Measurements from ENCODE around the gene KCNH8.

The KCNH8 gene

DNA sequence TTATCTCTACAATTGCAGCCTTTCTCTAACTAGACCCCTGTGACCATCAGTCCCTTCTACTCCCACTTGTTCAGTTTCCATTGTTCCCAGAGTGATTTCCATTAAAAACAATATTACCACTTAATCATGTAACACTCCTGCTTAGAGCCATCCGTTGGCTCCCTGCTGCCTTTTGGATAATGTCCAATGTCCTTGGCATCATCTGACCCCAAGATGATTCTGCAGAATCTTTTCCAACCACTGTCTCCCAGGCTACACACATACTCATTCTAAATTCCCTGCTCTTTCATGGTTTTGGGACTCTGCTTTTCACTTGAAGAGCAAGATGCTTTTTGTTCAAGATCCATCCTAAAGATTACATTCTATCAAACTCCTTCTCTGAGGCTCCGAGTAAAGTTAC, 7.1 kb downstream of the KCNH8 start:
- ATAC-seq, result no peak
- TF ChIP-seq PATZ1 (CRISPR knock-in tag; IDR thresholded peaks at IDR 0.05; ENCODE audit: borderline replicate concordance) (no peak), RARB (CRISPR knock-in tag; IDR thresholded peaks at IDR 0.05) (no peak), ISL1 (CRISPR knock-in tag; IDR thresholded peaks at IDR 0.05) (no peak), PPARA (CRISPR knock-in tag; IDR thresholded peaks at IDR 0.05; ENCODE audit: borderline replicate concordance) (no peak), CSDC2 (CRISPR knock-in tag; IDR thresholded peaks at IDR 0.05) (no peak), POU6F1 (CRISPR knock-in tag; IDR thresholded peaks at IDR 0.05; ENCODE audit: borderline replicate concordance, low read depth) (no peak), ARNTL (CRISPR knock-in tag; IDR thresholded peaks at IDR 0.05; ENCODE audit: borderline replicate concordance, low read depth) (no peak), GLIS3 (CRISPR knock-in tag; IDR thresholded peaks at IDR 0.05) (no peak), SNAI2 (CRISPR knock-in tag; IDR thresholded peaks at IDR 0.05) (no peak), ESRRG (CRISPR knock-in tag; IDR thresholded peaks at IDR 0.05) (no peak), BACH2 (CRISPR knock-in tag; IDR thresholded peaks at IDR 0.05; ENCODE audit: borderline replicate concordance) (no peak), ZNF8 (CRISPR knock-in tag; IDR thresholded peaks at IDR 0.05) (no peak), ZNF70 (CRISPR knock-in tag; IDR thresholded peaks at IDR 0.05) (no peak), TCF4 (CRISPR knock-in tag; IDR thresholded peaks at IDR 0.05; ENCODE audit: borderline replicate concordance) (no peak), ZNF565 (CRISPR knock-in tag; conservative IDR thresholded peaks at IDR 0.05; ENCODE audit: low read depth) (no peak)
- TF ChIP-seq, protein P1, sequence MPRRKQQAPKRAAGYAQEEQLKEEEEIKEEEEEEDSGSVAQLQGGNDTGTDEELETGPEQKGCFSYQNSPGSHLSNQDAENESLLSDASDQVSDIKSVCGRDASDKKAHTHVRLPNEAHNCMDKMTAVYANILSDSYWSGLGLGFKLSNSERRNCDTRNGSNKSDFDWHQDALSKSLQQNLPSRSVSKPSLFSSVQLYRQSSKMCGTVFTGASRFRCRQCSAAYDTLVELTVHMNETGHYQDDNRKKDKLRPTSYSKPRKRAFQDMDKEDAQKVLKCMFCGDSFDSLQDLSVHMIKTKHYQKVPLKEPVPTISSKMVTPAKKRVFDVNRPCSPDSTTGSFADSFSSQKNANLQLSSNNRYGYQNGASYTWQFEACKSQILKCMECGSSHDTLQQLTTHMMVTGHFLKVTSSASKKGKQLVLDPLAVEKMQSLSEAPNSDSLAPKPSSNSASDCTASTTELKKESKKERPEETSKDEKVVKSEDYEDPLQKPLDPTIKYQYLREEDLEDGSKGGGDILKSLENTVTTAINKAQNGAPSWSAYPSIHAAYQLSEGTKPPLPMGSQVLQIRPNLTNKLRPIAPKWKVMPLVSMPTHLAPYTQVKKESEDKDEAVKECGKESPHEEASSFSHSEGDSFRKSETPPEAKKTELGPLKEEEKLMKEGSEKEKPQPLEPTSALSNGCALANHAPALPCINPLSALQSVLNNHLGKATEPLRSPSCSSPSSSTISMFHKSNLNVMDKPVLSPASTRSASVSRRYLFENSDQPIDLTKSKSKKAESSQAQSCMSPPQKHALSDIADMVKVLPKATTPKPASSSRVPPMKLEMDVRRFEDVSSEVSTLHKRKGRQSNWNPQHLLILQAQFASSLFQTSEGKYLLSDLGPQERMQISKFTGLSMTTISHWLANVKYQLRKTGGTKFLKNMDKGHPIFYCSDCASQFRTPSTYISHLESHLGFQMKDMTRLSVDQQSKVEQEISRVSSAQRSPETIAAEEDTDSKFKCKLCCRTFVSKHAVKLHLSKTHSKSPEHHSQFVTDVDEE (CRISPR knock-in tag; IDR thresholded peaks at IDR 0.05), result no peak

DNA sequence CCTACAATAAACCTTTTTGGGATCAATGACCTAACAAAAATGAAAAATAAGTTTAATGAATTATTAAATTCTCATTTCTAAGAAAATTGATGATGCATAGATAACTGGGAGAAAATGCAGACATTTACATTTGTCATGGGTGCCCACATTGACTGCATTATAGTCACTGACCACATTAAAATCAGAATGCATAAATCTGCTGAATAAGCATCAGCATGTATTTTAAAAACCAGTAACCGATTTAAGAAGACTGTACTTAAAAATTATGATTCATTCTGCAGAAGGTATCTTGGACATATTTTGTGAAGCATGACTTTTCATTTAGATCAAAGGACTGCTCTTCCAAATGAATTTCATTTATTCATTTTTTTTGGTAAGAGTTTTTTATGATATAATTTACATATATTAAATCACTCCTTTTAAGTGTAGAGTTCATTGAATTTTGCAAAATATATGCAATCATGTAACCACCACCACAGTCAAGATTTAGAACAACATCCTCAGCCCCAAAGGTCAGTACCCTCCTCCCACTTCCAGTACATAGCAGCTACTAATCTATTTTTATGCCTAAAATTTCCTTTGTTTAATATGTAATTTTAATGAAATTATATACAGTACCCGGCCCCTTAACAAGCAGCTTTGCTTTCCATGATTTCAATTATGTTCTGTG, 11.8 kb downstream of the KCNH8 start:
- ATAC-seq, result no peak
- TF ChIP-seq ZNF565 (CRISPR knock-in tag; conservative IDR thresholded peaks at IDR 0.05; ENCODE audit: low read depth) (no peak), TOX (CRISPR knock-in tag; IDR thresholded peaks at IDR 0.05; ENCODE audit: borderline replicate concordance) (no peak), ARNTL (CRISPR knock-in tag; IDR thresholded peaks at IDR 0.05; ENCODE audit: borderline replicate concordance, low read depth) (no peak), GLIS3 (CRISPR knock-in tag; IDR thresholded peaks at IDR 0.05) (no peak), RARB (CRISPR knock-in tag; IDR thresholded peaks at IDR 0.05) (no peak)

DNA sequence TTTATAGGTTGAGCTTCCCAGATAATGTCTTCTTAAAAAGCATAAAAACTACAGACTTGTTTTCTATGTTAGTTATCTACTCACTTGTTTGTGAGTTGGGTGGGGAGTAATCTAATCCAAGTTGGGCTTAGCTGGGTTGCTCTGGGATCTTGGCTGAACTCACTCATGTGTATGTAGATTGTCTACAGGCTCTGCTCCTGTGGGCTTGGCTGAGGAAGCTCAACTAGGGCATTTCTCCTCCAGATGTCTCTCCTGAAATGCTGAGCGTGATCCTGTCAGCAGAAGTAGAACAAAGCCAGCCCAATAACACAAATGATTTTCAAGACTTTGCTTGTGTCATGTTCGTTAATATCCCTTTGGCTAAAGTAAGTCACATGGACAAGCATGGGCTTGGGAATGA, 17.3 kb downstream of the KCNH8 start:
- no peak for TF ChIP-seq ZC3H10 (CRISPR knock-in tag; IDR thresholded peaks at IDR 0.05)
- ATAC-seq, result no peak

- ATAC-seq, result no peak
- TF ChIP-seq ZNF70 (CRISPR knock-in tag; IDR thresholded peaks at IDR 0.05) (no peak), TOX (CRISPR knock-in tag; IDR thresholded peaks at IDR 0.05; ENCODE audit: borderline replicate concordance) (no peak), ZNF565 (CRISPR knock-in tag; conservative IDR thresholded peaks at IDR 0.05; ENCODE audit: low read depth) (no peak), POU6F1 (CRISPR knock-in tag; IDR thresholded peaks at IDR 0.05; ENCODE audit: borderline replicate concordance, low read depth) (no peak), GLIS3 (CRISPR knock-in tag; IDR thresholded peaks at IDR 0.05) (no peak), TCF4 (CRISPR knock-in tag; IDR thresholded peaks at IDR 0.05; ENCODE audit: borderline replicate concordance) (no peak), ESRRG (CRISPR knock-in tag; IDR thresholded peaks at IDR 0.05) (no peak), ZNF8 (CRISPR knock-in tag; IDR thresholded peaks at IDR 0.05) (no peak)
- TF ChIP-seq, protein P1 (CRISPR knock-in tag; IDR thresholded peaks at IDR 0.05), result no peak
Measured at GRCh38 chr3:19171794-19172193, 23.5 kb downstream of the KCNH8 start.

All from SK-N-SH treated with all-trans-retinoic acid at 6 μM for 48 hours (cell line).